Common myeloid progenitor, CD34-positive (primary cell): ENCODE results near the gene CARD19.
A peak's percentile ranks its signal among the peaks of the same experiment; 100 is the strongest.
"Not testable (repeated sequence)": the region's sequence is repeated elsewhere in the genome, so short reads cannot be mapped to it uniquely, and the experiment has no call there.

Source experiments
- CTCF ChIA-PET: fragments of 350-600 bp; sonication (Branson Sonifier 250); formaldehyde crosslinking; loops from one replicate; lab custom pipeline; 2021; ENCODE audit warnings: antibody characterized with exemption; lab: Charles Lee
- POLR2A ChIA-PET: fragments of 350-600 bp; sonication (Branson Sonifier 250); formaldehyde crosslinking; loops from one replicate; lab custom pipeline; 2021; ENCODE audit warnings: antibody characterized with exemption; lab: Charles Lee
- DNase-seq, 3 donors: peaks; one replicate each; pipeline versions ENCODE4 v3.0.0 to v3.0.0-alpha.2; 2013
- H3K27ac ChIP-seq, 2 experiments: 1 replicate in 1 of 2; 2 replicates in 1 of 2; pipeline ENCODE4 v1.7.0; 2013; ENCODE audit warnings: inconsistent platforms in 2 of 2, low read length in 2 of 2, mild to moderate bottlenecking in 2 of 2, low read depth in 1 of 2, moderate library complexity in 1 of 2; ENCODE audit not compliant: severe bottlenecking in 2 of 2, insufficient read depth in 1 of 2, poor library complexity in 1 of 2
- H3K27me3 ChIP-seq, 5 experiments: replicated peaks in 2 of 5; 1 replicate in 3 of 5; 2 replicates in 2 of 5; pipeline versions ENCODE4 v1.6.1 to v1.7.0; 2013; ENCODE audit warnings: low read length in 4 of 5, mild to moderate bottlenecking in 2 of 5, moderate library complexity in 2 of 5, inconsistent platforms in 1 of 5; ENCODE audit not compliant: insufficient read depth in 5 of 5, control insufficient read depth in 4 of 5
- H3K36me3 ChIP-seq, 4 experiments: 1 replicate in 2 of 4; 2 replicates in 2 of 4; pipeline versions ENCODE4 v1.6.1 to v1.7.0; 2013; ENCODE audit warnings: low read length in 3 of 4, control low read depth in 1 of 4, mild to moderate bottlenecking in 1 of 4; ENCODE audit not compliant: control insufficient read depth in 4 of 4, insufficient read depth in 4 of 4
- H3K4me1 ChIP-seq, 4 experiments: 1 replicate in 3 of 4; 2 replicates in 1 of 4; pipeline versions ENCODE4 v1.6.1 to v1.7.1; 2013; ENCODE audit warnings: low read length in 3 of 4, mild to moderate bottlenecking in 3 of 4, control low read depth in 1 of 4, inconsistent platforms in 1 of 4, moderate library complexity in 1 of 4; ENCODE audit not compliant: control insufficient read depth in 4 of 4, insufficient read depth in 4 of 4; ENCODE audit errors: control extremely low read depth in 1 of 4
- H3K4me3 ChIP-seq, 7 experiments: 1 replicate in 4 of 7; 2 replicates in 3 of 7; pipeline versions ENCODE4 v1.5.1 to v1.7.0; 2013; ENCODE audit warnings: mild to moderate bottlenecking in 7 of 7, low read length in 6 of 7, moderate library complexity in 6 of 7, inconsistent platforms in 2 of 7, low read depth in 2 of 7, control low read depth in 1 of 7; ENCODE audit not compliant: insufficient read depth in 4 of 7, control insufficient read depth in 1 of 7; ENCODE audit errors: extremely low read depth in 1 of 7
- H3K9me3 ChIP-seq, 5 experiments: 1 replicate in 4 of 5; 2 replicates in 1 of 5; pipeline versions ENCODE4 v1.6.1 to v1.7.1; 2013; ENCODE audit warnings: low read length in 4 of 5, mild to moderate bottlenecking in 2 of 5, inconsistent platforms in 1 of 5, low read depth in 1 of 5, moderate library complexity in 1 of 5; ENCODE audit not compliant: control insufficient read depth in 4 of 5, insufficient read depth in 2 of 5; ENCODE audit errors: control extremely low read depth in 1 of 5
- WGBS: methylation state at CpG from one replicate; pipeline ENCODE4 v1.1.5; 2013; ENCODE audit not compliant: insufficient coverage; 5-methylcytosine and 5-hydroxymethylcytosine counted together

Gene CARD19

GRCh38 chr9:93100276-93100636, 4.2 kb downstream of the CARD19 start:
- WGBS = 85% methylated on average over 4 of the region's 8 CpGs

DNA sequence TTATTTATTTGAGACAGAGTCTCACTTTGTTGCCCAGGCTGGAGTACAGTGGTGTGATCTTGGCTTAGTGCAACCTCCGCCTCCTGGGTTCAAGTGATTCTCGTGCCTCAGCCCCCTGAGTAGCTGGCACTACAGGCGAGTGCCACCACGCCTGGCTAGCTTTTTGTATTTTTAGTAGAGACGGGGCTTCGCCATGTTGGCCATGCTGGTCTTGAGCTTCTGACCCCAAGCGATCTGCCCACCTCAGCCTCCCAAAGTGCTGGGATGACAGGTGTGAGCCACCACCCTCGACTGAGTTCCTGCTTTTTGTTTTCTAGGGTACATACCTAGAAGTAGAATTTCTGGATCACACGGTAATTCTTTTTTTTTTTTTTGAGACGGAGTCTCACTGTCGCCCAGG, 5.1 kb downstream of the CARD19 start:
- CTCF ChIA-PET, POLR2A ChIA-PET: not testable (repeated sequence)

More at GRCh38 chr9:93100276-93100636, 4.2 kb downstream of the CARD19 start:
- Histone ChIP-seq H3K4me3 (peak overlapping the region in 3 of 7 experiments; percentile 26 to 98 (median 39)), H3K27ac (peak overlapping the region in 1 of 2 experiments; percentile 52), H3K9me3 (peaks cover 0 to 12% (median 3%) of the 10 kb centered on the region in 5 experiments), H3K27me3 (no peaks in the 10 kb centered on the region), H3K4me1 (peaks cover 11 to 49% (median 43%) of the 10 kb centered on the region in 4 experiments), H3K36me3 (peaks cover 4 to 16% (median 6%) of the 10 kb centered on the region in 4 experiments)
- no peak for DNase-seq
- ChIA-PET POLR2A (no interaction called here), CTCF (no interaction called here)

DNA sequence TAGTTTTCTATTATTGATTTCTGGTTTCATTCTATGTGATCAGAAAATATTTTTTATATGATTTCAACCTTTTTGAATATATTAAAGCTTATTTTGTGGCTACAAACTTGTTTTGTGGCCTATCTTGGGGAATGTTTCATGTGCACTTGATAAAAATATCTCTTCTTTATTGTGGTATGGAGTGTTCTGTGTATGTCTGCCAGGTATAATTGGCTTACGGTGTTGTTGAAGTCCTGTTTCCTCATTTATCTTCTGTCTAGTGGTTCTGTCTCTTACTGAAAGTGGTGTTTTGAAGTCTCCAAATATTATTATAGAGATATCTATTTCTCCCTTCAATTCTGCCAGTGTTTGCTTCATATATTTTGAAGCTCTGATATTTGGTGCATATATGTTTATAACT, 9.6 kb downstream of the CARD19 start:
- ChIA-PET POLR2A (no interaction called here), CTCF (interaction anchor here (1.1 to 7.2 kb wide), 3 partner anchors 9 to 53 kb away, joined by 3 to 76 read pairs (median 4); no protein-coding TSS in a partner anchor)
- no CpG with 5 or more reads among the region's 1 CpG for WGBS
- no peaks in the 10 kb centered on the region for H3K27me3 ChIP-seq
- no peak overlapping the region for H3K4me3 ChIP-seq
- DNase-seq = no peak
- H3K36me3 ChIP-seq = peaks cover 7 to 41% (median 28%) of the 10 kb centered on the region in 4 experiments
- H3K4me1 ChIP-seq = peaks cover 3 to 39% (median 24%) of the 10 kb centered on the region in 4 experiments
- H3K9me3 ChIP-seq = peaks cover 0 to 12% (median 3%) of the 10 kb centered on the region in 5 experiments
- H3K27ac ChIP-seq = no peak overlapping the region

More for the DNA sequence above, 5.1 kb downstream of the CARD19 start:
- not testable (repeated sequence) for DNase-seq, H3K27me3 ChIP-seq, H3K4me3 ChIP-seq, H3K27ac ChIP-seq
- WGBS = 97% methylated on average over 9 of the region's 11 CpGs
- Histone ChIP-seq H3K9me3 (peaks cover 0 to 12% (median 3%) of the 10 kb centered on the region in 5 experiments), H3K36me3 (peaks cover 4 to 17% (median 6%) of the 10 kb centered on the region in 4 experiments), H3K4me1 (peaks cover 11 to 50% (median 42%) of the 10 kb centered on the region in 4 experiments)

GRCh38 chr9:93107151-93107824, 11.3 kb downstream of the CARD19 start:
- no peak overlapping the region for H3K4me3 ChIP-seq
- H3K27me3 ChIP-seq = no peaks in the 10 kb centered on the region
- ChIA-PET CTCF (interaction anchor here (0.6 to 7.2 kb wide), 15 partner anchors 12 to 1282 kb away, joined by 3 to 76 read pairs (median 5); partner anchors contain the start of gene NINJ1), POLR2A (interaction anchor here (1.2 to 1.3 kb wide), 2 partner anchors 9 to 43 kb away, joined by 3 to 6 read pairs; no protein-coding TSS in a partner anchor)
- H3K36me3 ChIP-seq = peaks cover 7 to 58% (median 42%) of the 10 kb centered on the region in 4 experiments
- H3K27ac ChIP-seq = peak overlapping the region in 1 of 2 experiments; percentile 8
- 91% methylated on average over 10 of the region's 14 CpGs for WGBS
- peaks cover 3 to 46% (median 31%) of the 10 kb centered on the region in 4 experiments for H3K4me1 ChIP-seq
- no peak for DNase-seq
- H3K9me3 ChIP-seq = peaks cover 0 to 12% (median 3%) of the 10 kb centered on the region in 5 experiments

DNA sequence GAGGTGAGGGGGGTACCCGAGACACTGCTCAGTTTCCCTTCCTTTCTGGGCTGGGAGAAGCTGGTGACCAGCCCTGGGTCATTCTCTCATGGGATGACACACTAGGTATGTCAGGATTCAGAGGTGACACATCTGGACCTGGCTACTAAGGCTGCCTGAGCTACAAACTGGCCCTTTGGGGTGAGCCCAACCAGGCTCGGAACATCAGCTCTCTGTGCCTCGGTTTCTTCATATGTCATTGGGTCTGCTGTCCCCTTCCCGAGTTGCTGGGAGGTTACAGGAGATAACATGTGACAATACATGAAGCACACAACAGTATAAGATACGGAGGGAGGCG, 11.8 kb downstream of the CARD19 start:
- ChIA-PET CTCF (interaction anchor here (0.7 to 7.2 kb wide), 16 partner anchors 12 to 197 kb away, joined by 3 to 76 read pairs (median 6); partner anchors contain the start of gene NINJ1), POLR2A (interaction anchor here (0.5 to 1.3 kb wide), 3 partner anchors 10 to 44 kb away, joined by 3 to 6 read pairs (median 3); no protein-coding TSS in a partner anchor)
- DNase-seq = no peak
- Histone ChIP-seq H3K9me3 (peaks cover 0 to 12% (median 3%) of the 10 kb centered on the region in 5 experiments), H3K27ac (peak overlapping the region in 1 of 2 experiments; percentile 8), H3K36me3 (peaks cover 7 to 63% (median 47%) of the 10 kb centered on the region in 4 experiments), H3K27me3 (no peaks in the 10 kb centered on the region), H3K4me3 (no peak overlapping the region), H3K4me1 (peaks cover 3 to 48% (median 33%) of the 10 kb centered on the region in 4 experiments)
- whole genome bisulfite sequencing = 80% methylated on average over 2 of the region's 6 CpGs

DNA sequence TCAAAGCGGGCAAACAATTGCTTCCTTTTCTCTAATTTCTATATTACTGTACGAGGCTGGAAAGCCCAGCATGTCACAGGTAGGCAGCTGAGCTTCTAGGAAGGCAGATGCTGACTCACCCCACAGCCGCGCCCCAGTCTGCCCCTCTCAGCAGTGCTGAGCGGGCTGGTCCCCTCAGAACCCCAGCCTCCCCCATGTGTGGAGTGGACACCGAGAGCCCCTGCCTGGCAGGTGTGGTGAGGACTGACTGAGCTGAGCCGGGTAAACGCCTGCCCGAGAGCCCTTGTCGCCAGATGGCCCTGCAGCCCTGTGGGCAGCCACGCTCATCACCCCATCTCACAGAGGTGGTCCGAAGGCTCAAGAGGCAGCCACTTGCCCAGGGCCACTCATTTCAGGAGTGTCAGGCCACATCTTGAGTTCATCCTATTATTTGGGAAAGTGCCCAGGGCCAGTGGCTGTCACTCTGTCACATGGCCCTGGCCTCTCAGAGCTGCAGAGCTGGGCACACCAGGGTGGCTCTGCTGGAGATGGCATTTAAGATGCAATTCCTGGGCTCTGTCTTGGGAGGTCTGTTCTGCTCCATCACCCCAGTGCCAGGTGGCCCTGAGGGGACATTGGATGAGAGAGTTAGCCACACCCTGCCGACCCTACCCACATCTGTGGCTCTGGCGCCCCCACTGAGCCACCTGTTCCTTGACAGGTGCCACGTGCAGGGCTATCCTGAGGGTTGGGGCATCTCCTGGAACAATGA, 12.4 kb downstream of the CARD19 start:
- Histone ChIP-seq H3K27ac (no peak overlapping the region), H3K4me3 (no peak overlapping the region), H3K9me3 (peaks cover 0 to 9% (median 3%) of the 10 kb centered on the region in 5 experiments), H3K4me1 (peaks cover 3 to 51% (median 40%) of the 10 kb centered on the region in 4 experiments), H3K27me3 (no peaks in the 10 kb centered on the region), H3K36me3 (peaks cover 7 to 68% (median 48%) of the 10 kb centered on the region in 4 experiments)
- DNase-seq = no peak
- ChIA-PET POLR2A (interaction anchor here (0.5 to 1.2 kb wide), 4 partner anchors 11 to 746 kb away, joined by 3 to 7 read pairs (median 4); no protein-coding TSS in a partner anchor), CTCF (interaction anchor here (0.7 to 7.2 kb wide), 23 partner anchors 9 to 196 kb away, joined by 3 to 76 read pairs (median 5); partner anchors contain the start of gene NINJ1)
- 79% methylated on average over 12 of the region's 15 CpGs for WGBS
